Cerebellar cortex (tissue), 1 donor: ENCODE results near the gene CHDH.

Experiments
- DNase-seq: peaks from one replicate; pipeline ENCODE4 v3.0.0-alpha.2; 2015; ENCODE audit warnings: low spot score

The CHDH gene

DNA sequence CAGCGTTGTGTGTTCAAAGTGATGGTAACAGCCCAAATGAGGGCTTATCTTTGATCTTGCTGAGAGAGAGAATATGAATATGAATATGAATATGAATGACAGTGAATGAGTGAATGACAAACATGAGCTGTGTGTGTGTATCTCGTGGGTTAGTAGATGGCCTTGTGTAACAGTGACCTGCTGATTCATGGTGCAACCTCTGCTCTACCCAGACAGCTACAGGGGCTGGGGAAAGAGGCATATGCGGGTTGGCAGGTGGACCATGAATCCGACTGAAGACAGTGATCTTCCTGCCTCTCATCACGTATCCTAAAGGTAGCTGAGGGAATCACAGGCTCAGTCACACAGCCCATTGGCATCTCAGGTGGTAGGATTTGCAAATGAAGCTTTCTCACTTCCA is 58.2 kb downstream of the CHDH start:
- DNase-seq, result no peak

- no peak for DNase-seq
Measured at GRCh38 chr3:53787016-53787415, 59.2 kb downstream of the CHDH start.

- no peak for DNase-seq
Measured at GRCh38 chr3:53780806-53781205, 65.4 kb downstream of the CHDH start.

GRCh38 chr3:53780171-53780570 is 66.0 kb downstream of the CHDH start:
- DNase-seq, result no peak

DNA sequence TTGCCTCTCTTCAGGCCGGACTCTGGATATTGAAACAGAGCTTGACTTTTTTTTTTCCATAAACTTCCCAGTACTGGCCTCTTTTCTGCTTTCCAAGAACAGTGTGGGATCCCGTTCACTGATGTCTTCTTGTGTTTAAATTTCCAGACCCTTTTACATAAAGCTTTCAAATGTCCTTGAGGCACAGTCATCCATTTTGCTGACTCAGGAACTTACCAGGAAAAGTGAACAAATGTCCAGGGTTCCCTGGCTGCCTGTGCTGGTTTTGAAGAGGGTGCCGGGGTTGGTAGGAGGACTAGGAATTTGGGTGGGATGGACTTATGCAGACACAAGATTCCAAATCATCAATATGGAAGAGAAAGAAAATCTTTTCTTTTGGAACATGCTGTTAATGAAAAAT is 68.1 kb downstream of the CHDH start:
- no peak for DNase-seq

DNA sequence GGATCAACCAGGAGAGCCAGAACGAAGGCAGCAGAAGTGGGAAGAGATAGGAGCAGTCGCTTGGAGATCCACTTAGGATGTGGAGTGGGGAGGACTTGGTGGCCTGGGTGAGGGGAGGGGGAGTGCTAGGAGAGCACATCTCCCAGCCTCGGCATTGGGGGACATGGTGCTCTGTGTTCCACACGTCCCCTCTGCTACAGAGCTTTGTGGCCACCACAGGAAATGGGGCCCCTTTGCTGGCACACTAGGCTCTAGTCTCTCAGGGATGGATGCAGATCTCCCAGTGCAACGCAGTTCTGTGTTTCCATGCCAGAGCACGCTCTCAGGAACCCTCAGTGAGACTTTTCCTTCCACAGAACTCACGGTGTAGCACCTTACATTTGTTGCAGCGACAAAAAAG is 68.8 kb downstream of the CHDH start:
- no peak for DNase-seq

DNA sequence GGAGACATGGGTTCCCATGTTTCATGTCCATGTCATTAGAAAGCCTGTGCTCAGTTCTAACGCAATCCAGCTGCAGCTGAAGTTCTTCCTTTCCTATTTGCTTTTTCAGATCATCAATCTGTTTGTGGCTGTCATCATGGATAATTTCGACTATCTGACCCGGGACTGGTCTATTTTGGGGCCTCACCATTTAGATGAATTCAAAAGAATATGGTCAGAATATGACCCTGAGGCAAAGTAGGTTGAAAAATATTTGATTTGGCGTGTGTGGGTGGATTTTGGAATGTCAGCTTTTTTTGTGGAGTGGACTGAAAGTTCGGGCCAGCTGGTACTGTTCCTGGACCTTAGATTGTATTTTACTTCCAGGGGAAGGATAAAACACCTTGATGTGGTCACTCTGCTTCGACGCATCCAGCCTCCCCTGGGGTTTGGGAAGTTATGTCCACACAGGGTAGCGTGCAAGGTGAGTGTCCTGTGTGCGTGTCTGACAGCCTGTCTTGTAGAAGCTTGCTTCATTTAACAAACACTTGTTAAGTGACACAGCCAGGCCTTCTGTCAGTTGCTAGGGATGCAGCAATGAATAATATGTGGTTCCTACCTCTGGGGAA is 69.6 kb downstream of the CHDH start:
- DNase-seq, result no peak

DNA sequence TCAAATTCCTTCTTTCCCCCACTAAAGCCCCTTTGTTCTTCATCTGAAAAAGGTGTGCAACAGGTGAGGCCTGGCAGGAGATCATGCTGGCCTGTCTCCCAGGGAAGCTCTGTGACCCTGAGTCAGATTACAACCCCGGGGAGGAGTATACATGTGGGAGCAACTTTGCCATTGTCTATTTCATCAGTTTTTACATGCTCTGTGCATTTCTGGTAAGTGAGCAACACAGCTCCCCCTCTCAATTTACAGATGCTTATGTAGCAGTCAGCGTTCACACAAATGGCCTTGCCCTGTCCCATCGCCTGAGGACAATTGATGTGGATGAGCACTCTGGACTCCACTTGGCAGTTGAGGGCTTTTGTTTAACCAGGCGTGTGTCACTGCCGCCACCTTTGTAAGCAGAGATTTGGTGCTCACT is 70.4 kb downstream of the CHDH start:
- no peak for DNase-seq

DNA sequence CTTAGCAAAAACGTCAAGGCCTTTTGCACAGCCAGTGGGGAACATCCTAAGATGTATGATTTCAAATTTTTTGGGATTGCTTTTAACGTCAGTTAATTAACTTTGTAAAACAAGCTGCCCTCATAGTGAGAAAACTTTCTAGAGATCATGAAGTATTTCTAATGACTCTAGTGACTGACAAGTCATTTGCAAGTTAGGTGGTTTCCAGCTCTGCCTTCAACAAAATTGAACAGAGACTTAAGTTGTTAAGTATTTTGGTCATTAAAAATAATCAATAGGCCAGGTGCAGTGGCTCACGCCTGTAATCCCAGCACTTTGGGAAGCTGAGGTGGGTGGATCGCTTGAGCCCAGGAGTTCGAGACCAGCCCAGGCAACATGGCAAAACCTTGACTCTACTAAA is 71.2 kb downstream of the CHDH start:
- DNase-seq, result no peak

DNA sequence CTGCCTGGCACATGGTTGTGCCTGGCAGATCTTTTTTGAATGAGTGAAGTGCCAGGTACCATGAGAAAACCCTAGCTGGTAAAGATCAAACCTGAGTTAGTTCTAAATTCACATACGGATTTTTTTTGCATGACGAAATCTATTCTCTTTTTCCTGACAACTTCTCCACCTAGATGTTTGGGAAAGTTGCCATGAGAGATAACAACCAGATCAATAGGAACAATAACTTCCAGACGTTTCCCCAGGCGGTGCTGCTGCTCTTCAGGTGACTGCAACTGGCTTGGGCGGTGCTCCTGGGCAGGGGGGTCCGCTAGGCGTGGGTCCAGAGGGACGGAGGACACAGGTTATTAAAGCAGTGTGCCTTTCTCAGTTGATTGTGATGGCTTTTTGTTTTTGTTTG is 71.8 kb downstream of the CHDH start:
- DNase-seq, result no peak

DNA sequence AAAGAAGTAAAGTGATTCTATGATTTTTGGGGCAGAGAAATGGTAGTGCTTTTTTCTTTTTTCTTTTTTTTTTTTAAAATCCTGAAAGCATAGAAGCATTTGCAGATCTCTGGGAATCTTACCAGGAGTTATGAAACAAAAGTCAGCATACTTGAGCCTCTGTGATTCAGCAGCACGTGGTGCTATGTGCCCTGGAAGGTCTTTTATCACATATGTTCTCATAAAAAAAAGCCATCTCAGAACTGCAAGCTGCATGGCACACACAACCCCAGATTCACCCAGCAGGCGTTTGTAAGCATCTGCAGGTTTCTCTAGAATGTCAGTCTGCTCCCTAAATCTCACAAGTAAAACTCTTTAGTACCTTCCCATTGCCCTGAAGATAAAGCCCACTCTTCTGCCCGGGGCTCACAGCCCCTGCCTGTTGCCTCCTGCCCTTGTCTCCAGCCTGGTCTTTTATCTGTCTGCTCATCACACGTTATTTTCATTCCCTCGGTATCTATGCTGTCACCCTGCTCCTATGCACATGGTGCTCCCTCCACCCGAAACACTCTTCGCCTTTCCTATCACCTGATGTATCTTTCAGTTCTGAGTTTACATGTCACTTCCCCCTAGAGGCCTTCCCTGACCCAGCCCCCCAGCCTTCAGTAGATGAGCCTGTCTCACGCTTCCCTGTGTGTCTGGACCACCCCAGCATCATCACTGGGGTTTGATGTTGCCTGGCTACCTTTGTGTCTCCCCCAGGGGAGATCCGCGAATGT is 72.4 kb downstream of the CHDH start:
- DNase-seq, result peak; percentile 3

GRCh38 chr3:53773021-53773436 is 73.2 kb downstream of the CHDH start:
- DNase-seq, result peak; percentile 9

DNA sequence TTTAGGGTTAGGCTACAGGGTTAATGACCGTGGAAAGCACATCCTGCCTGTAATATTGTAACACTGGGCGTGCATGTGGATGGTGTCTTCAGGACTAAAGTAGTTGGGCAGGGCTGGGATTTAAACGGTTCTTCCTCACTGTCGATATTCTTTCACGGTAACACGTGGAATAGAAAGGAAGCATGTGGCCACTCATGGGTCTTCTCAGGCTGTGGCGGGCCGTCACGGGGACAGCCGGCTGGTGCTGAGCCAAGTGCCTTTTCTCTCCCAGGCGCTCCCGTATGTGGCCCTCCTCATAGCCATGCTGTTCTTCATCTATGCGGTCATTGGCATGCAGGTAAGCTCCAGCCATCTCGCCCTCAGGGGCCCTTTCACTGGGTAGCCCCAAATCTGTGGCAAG is 73.7 kb downstream of the CHDH start:
- peak; percentile 21 for DNase-seq

- no peak for DNase-seq
Measured at GRCh38 chr3:53768478-53769459, 77.5 kb downstream of the CHDH start.

GRCh38 chr3:53766706-53767105 is 79.5 kb downstream of the CHDH start:
- no peak for DNase-seq

DNA sequence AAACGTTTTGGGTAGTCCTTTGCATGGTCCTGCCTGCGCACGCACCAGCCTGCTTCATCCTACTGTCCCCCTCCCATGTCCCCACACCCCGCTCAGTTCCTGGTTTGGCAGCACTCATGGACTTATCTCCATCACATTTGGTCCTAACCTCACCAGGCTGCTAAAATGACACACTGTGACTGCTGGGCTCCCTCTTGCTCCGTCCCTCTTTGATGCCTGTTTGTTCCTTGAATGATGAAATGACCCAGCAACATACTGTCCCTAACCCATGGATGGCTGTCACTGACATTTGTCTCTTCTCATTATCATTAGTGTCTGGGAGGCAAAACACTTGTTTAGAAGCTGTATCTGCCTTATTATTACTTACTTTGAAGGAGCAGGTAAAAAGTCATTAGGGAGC is 80.5 kb downstream of the CHDH start:
- no peak for DNase-seq

- no peak for DNase-seq
Measured at GRCh38 chr3:53764026-53764775, 82.0 kb downstream of the CHDH start.

GRCh38 chr3:53763353-53763752 is 82.9 kb downstream of the CHDH start:
- no peak for DNase-seq
